ENCODE results near the gene CDK12.
"Not testable (repeated sequence)": the region's sequence is repeated elsewhere in the genome, so short reads cannot be mapped to it uniquely, and the experiment has no call there.

Gene CDK12

DNA sequence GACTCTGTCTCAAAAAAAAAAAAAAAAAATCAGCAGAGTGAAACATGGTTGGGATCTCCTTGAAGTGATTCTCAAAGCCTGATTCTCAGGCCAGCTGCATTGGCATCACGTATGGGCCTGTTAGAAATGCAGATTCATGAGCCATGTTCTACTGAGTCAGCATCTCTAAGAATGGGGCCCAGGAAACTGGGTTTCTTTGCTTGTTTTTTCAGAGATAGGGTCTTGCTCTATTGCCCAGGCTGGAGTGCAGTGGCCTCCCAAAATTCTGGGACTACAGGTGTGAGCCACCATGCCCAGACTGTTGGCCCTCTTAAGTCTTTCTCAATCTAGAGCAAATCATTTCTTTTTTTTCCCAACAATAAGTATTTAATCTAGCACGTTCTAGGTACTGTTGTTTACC lies 47.7 kb downstream of the CDK12 start:
- DNase-seq, result no peak

DNA sequence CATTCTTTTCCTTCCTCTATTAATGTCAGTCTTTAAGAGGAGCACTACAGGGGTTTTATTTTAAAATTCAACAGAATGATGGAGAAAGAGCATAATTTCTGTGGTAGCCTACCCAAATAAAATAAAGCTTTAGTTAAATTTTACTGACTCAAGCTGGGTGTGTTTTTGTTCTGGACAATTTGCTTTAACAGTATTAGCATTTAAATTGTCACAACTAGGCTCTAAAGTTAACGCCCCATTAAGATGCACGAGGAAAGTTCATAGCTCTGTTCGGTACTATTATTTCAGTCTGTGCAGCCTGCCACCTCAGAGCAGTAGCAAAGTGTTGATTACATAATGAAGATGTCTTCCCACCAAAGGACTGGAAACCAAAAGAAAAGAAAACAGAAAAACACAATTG lies 52.0 kb downstream of the CDK12 start:
- no peak for DNase-seq

DNA sequence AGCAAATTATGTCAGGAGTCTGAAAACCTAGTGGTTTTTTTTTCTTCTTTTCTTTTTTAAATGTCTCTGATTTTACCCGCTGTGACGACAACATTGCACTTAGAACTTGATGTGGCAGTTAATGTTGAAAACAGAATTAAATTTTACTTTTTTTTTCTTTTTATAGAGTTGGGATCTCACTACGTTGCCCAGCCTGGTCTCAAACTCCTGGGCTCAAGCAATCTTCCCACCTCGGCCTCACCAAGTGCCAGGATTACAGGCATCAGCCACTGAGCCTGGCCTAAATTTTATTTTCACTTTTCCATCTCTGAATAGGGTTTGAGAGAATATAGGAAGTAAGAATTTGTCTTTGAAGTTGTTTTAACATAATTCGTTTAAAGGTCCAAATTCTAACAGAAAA lies 52.6 kb downstream of the CDK12 start:
- DNase-seq, result no peak

DNA sequence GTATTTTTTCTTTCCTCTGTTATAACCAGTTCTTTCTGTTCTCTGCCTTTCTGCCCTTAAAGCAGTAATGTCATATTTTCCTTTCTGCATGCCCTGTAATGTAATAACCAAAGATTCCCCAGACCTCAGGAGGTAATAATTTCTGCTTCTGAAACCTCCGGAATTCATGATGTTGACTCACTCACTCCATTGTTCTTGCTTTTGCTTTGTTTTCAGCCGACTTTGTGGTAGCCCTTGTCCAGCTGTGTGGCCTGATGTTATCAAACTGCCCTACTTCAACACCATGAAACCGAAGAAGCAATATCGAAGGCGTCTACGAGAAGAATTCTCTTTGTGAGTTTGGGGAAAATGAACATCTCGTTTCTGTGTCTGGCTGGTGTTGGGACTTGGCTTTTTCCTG lies 55.9 kb downstream of the CDK12 start:
- no peak for DNase-seq

DNA sequence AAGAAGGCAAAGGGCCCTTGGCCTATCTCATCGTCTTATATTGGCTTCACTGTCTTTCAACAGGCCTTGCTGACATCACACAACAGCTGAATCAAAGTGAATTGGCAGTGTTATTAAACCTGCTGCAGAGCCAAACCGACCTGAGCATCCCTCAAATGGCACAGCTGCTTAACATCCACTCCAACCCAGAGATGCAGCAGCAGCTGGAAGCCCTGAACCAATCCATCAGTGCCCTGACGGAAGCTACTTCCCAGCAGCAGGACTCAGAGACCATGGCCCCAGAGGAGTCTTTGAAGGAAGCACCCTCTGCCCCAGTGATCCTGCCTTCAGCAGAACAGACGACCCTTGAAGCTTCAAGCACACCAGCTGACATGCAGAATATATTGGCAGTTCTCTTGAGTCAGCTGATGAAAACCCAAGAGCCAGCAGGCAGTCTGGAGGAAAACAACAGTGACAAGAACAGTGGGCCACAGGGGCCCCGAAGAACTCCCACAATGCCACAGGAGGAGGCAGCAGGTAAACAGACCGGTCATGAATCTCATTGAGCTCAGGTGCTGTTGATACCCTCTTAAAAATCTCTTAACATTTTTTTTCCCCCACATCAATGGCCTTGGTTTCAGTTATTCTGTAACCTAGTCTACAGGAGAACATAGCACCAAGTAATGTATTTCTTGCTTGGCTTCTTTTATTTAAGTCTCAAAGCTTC lies 64.7 kb downstream of the CDK12 start:
- no peak for DNase-seq

DNA sequence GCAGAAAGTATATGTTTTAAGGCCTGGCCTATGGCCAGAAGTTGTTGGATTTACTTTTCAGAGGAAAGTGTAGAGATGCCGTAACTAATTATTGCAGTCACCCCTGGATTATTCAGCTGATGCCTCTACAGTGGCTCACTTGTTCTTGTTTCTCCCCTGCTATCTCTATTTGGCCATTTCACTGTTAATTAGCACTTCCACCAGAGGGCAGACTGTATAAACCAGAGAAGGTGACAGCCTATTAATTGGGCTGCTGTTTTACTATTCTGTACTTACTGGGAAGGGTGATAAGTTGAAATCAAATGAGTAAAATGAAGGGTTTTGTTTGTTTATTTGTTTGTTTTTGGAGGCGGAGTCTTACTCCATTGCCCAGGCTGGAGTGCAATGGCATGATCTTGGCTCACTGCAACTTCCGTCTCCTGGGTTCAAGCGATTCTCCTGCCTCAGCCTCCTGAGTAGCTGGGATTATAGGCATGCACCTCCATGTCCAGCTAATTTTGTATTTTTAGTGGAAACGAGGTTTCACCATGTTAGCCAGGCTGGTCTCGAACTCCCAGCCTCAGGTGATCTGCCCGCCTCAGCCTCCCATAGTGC lies 66.0 kb downstream of the CDK12 start:
- DNase-seq, result no peak

DNA sequence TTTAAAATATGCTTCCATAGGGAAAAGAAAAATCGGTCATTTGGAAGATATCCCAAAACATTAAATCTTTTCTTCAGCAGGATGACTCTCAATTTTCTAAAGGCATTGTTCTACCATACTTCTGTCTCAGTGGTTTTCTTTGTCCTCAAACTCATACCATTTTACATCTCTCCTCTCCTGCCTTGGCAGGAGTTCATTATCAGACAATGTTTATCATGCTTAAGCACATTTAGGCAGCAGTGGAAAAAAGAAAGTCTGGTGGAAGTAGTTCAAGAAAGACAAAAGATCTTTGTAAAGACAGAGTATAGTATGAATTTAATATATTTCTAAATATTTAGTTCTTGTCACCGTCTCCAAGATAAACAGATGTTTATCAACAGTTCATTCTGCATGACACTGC lies 68.2 kb downstream of the CDK12 start:
- DNase-seq, result no peak

DNA sequence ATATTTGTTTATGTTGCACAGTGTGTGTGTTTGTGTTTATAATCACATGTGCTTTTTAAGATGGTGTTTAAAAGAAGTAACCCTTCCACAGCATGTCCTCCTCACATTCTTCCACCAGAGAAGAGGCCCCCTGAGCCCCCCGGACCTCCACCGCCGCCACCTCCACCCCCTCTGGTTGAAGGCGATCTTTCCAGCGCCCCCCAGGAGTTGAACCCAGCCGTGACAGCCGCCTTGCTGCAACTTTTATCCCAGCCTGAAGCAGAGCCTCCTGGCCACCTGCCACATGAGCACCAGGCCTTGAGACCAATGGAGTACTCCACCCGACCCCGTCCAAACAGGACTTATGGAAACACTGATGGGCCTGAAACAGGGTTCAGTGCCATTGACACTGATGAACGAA lies 69.2 kb downstream of the CDK12 start:
- DNase-seq, result no peak

DNA sequence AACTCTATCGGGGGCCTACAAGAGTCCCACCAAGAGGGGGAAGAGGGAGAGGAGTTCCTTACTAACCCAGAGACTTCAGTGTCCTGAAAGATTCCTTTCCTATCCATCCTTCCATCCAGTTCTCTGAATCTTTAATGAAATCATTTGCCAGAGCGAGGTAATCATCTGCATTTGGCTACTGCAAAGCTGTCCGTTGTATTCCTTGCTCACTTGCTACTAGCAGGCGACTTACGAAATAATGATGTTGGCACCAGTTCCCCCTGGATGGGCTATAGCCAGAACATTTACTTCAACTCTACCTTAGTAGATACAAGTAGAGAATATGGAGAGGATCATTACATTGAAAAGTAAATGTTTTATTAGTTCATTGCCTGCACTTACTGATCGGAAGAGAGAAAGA lies 70.0 kb downstream of the CDK12 start:
- no peak for DNase-seq

DNA sequence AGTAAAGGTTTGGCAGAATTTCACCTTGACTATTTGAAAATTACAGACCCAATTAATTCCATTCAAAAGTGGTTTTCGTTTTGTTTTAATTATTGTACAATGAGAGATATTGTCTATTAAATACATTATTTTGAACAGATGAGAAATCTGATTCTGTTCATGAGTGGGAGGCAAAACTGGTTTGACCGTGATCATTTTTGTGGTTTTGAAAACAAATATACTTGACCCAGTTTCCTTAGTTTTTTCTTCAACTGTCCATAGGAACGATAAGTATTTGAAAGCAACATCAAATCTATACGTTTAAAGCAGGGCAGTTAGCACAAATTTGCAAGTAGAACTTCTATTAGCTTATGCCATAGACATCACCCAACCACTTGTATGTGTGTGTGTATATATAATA lies 72.6 kb downstream of the CDK12 start:
- no peak for DNase-seq

DNA sequence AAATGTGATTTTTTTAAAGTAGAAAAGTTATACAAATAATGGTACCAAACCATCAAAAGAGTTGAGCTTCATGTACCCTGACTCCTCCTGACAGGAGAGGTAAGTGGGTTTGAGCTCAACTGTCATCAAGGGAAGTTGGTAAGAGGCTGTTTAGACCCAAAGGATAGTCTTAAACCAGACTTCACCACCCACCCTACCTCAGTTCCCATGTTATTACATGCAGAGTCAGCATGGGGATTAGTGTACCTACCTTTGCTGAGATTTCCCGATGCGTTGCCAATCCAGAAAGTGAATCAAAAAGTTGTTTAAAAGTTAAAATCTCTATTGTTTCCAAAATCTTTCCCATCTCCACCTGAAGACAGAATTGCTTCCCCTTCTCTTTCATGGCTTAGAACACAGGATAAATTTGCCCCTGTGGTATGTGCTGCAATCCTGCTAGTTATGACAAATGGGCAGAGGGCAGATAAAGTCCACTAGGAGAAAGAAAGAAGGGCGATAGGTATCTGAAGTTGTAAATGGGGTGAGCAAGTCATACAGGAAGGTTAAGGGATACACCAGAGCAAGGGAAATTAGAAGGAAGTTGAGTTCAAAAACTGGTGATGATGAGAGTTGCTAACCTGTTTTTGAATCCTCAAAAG lies 73.6 kb downstream of the CDK12 start:
- DNase-seq, result no peak

DNA sequence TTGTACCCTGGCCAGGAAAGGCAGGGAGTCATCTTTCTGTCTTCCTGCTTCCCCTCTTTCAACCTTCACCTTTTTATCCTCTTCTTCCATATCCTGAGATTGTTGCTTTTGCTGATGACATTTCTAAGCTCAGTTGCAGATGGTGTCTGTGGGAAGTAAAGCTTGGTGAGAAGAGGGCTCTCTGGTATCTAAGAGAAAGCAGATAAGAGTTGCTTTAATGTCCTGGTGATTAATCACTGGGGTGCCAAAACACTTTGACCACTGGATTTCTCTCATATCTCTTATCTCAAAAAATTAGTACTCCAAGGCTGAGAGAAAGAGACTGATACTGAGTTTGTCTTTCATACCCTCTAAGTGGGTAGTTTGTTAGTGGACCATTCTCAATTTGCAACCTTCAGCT lies 75.2 kb downstream of the CDK12 start:
- DNase-seq, result no peak

DNA sequence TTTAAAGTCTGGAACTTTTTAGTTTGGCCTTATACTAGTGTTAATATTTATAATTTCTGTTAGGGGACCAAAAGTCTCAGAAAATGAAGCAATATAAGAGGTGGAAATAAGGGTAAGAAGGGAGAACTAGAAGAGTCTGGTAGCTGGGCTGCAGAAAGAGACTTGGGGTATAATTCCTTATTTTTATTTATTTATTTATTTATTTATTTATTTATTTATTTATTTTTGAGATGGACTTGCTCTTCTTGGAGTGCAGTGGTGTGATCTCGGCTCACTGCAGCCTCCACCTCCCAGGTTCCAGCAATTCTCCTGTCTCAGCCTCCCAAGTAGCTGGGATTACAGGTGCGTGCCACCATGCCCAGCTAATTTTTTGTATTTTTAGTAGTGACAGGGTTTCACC lies 76.1 kb downstream of the CDK12 start:
- not testable (repeated sequence) for DNase-seq

DNA sequence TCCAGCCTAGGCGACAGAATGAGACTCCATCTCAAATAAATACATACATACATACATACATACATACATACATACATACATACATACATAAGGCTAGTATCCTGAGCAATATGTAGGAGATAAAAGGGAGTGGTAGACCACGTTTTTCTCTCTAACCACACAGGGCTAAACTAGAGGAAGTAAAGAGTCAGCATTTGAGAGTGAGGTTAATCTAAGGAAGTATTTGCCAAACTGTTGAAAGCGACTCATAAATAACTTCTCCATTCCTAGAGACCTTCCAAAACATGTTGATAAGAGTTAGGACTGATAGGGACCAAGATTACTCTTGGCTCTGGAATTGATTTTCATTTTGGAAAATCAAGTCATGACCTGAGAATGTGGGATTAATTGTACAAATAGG lies 77.6 kb downstream of the CDK12 start:
- no peak for DNase-seq

DNA sequence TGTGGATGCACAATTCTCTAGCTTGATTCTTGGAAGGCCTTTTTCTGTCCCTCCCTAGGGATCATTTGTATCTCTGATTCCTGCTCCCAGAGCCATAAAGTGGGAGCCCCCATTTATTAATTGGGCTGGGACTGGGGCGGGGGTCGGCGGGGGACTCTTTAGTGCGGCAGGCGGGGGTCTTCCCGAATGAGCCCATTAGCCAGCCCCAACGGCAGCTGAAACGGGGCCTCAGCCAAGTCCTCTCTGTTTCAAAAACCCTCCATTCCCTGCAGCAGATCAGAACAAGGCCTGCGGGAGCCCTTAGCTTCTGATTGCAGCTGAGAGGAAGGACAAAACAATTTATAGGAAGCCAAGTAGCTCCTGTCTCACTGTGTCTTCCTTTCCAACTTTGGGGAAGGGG lies 79.3 kb downstream of the CDK12 start:
- DNase-seq, result no peak

DNA sequence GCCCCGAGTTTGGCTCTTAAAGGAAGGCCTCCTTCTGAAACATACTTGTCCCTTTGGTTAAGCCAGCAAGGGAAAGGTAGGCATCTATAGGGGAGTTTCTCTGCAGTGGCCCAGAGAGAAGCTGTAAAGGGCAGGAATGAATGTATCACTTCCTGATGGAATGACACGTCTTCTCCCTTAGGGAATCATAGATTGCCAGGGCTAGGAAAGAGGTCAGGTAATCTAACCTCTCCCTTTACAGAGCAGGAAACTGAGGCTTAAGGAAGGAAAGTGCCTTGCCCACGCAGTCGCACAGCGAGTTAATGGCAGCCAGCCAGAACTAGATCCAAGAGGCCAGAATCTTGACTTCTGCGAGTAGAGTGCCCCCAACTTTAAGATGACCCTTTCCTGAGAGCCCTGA lies 80.4 kb downstream of the CDK12 start:
- no peak for DNase-seq

DNA sequence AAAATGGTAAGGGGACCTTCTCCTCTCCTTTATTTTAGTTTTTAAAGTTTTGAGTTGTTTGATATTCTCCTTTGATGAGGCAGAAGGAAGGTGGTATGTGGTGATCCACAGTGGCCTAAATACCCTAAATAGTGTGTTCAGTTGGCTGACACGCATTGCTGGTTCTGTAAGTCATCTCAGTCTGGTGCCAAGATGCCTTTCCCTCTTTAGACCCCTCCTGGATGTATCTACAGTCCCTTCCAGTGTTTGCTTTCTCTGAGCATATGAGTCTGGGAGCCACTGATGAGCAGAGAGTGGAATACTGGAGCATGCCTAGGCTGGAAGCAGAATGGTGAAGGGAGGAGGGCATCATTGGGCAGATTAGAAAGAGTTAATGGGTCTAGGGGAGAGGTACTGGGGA lies 81.9 kb downstream of the CDK12 start:
- no peak for DNase-seq

DNA sequence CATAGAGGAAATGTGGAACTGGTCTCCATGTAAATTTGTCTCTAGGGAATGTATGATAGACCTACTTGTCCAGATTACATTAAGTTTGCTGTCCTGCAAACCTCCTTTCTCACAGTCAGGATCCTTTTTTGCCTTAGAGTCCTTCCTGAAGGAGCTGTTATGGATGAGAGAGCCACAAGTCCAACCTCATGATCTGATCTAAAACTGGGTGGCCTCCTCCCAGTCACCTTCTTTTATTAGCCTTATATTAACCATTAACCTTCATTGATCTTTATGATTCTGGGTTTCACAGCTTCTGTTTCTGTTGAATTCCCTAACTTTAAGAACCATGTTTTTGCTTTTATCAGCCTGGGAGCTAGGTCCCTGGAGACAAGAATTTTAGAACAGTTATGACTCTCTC lies 82.4 kb downstream of the CDK12 start:
- no peak for DNase-seq

DNA sequence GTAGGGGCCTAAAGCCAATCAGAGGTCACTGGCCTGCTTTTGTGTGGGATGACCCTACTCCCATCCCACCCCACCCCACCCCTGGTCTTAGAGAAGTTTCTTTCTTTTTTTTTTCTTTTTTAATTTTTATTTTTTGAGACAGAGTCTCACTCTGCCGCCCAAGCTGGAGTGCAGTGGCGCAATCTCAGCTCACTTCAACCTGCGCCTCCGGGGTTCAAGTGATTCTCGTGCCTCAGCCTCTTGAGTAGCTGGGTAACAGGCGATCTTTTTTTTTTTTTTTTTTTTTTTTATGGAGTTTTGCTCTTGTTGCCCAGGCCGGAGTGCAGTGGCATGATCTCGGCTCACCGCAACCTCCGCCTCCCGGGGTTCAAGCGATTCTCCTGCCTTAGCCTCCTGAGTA lies 83.1 kb downstream of the CDK12 start:
- not testable (repeated sequence) for DNase-seq

DNA sequence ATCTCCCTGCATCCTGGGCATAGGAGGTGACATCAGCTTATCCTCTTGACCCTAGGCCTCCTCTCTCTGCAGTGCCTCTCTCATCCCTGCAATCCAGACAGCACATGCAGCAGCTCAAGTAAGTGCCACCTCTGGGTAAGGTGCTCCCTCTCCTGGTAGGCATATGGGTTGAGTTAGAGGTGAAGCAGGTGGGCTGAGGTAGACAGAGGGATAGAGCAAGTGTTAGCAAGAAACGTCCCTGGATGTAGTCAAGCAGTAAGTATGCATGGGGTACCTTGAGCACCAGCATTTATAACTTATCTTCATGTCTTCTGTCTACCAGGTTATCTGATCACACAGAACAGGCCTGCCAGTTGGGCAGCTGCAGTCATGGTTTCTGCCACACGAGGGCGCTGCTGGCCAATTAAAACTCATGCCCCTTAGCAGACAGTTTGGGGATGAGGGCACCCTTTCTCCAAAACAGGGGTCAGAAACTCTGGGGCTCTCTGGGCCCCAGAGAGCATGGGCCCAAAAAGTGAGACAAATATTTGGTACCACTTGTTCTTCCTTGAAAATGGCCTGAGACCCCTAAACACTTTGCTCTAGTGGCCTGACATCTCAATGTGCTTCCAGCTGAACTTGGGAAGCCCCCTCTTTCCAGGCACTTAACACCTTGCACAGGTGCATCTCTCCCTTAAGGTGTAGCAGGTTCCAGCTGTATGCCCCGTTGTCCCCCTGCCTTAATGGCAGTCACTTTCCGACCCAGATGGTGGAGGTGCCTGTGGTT lies 86.6 kb downstream of the CDK12 start:
- peak; percentile 78 for DNase-seq

DNA sequence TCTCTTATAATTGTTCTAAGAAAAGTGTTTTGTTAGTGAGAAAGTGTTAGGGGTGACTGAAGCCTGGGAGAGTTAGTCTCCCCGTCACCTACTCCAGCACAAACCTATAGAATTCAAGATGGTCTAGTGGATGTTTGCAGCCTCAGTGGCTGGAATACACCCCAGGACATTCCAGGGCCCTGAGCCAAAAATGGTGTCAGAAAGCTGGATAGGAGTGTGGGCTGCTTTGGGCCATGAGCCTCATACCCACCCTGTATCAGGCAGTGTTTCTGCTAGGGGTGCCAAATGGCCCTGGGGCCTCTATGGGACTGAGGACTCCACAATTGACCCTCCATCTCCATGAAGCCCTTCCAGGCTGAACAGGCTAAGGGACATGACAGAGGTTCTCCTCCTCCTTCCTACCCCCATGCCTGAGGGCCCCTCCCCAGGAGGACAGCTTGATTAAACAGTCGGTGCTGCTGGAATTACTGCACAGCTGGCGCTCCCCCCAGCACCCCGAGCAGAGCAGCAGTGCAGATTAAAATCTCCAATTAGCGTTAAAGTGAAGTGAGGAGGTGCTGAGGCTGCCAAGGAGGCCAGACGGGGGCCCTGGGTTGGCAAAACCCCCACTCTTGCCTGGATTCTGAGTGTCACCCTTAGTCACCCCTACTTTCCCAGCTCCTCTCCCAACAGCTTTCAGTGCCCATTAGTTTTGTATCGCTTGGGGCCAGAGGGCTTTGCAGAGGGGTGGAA lies 87.4 kb downstream of the CDK12 start:
- no peak for DNase-seq

DNA sequence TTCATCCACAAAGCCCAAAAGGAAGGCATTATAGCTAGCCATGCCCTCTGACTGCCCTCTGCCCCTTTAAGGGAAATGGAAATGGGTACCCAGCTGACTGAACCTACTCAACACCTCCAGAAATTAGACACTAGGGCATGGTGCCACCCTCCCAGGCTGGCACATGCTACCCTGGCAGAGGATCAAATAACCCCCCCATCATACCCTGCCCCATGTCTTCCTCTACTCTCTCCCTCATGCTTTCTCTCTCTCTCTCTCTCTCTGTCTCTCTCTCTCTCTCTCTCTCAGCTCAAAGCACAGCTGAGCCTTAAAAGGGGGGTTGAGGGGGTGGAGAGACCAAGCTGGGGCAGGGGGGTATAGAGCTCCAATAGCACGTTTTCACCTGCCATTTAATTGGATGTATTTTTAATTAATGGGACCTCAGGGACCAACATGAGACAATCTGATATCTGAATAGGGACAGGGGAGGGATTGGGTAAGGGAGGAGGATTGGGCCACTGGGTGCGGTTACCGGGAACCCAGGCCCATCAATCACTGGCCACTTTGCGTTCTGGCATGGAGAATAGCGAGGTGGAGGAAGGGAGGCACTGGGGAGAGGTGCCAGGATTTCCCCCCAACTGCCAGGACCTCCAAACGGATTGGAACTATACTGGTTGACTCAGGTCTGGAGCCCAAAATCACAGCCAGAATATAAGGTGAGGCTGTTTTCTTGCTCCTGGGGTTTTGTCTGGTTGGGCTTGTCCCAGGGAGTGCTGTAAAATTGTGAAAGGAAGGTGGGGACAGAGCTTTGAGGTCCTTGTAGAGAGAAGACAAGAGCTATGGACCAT lies 88.7 kb downstream of the CDK12 start:
- no peak for DNase-seq

Measured in stimulated activated CD4-positive, alpha-beta T cell treated with anti-CD3 and anti-CD28 coated beads, Interleukin-4, amount 100 ng/mL, for 1 hour (primary cell).